ENCODE data around the gene SLC2A3. TPM values are rescaled to one million over a fixed set of nuclear protein-coding genes. Genes with fewer than 3 reads are reported as not detected.
"Not testable (repeated sequence)": the region's sequence is repeated elsewhere in the genome, so short reads cannot be mapped to it uniquely, and the experiment has no call there.

The SLC2A3 gene
- total RNA-seq, 4 donors from 2014 or later: 3.8 to 9.9 (median 4.4) TPM

DNA sequence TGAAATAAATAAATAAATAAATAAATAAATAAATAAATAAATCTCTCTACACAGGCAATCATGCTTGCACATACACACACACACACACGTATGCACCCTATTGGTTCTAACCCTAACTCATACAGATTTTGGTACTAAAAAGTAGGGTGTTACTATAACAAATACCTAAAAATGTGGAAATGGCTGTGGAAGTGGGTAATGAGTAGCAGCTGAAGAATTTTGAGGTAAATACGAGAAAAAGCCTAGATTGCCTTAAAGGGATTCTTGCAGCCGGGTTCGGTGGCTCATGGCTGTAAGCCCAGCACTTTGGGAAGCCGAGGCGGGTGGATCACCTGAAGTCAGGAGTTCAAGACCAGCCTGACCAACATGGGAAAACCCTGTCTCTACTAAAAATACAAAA lies 15.7 kb upstream of the SLC2A3 start:
- Histone ChIP-seq H3K9me3 (no peaks in the 10 kb centered on the region), H3K4me3 (no peak overlapping the region), H3K27ac (no peak overlapping the region), H3K27me3 (no peaks in the 10 kb centered on the region), H3K36me3 (no peaks in the 10 kb centered on the region), H3K4me1 (no peaks in the 10 kb centered on the region)
- intact Hi-C loops (cut with DNase I): no loop called here
- 94 to 96% methylated on average over 6 of the region's 6 CpGs for WGBS, 2 donors
- no peak for DNase-seq
- TF ChIP-seq, protein P1, sequence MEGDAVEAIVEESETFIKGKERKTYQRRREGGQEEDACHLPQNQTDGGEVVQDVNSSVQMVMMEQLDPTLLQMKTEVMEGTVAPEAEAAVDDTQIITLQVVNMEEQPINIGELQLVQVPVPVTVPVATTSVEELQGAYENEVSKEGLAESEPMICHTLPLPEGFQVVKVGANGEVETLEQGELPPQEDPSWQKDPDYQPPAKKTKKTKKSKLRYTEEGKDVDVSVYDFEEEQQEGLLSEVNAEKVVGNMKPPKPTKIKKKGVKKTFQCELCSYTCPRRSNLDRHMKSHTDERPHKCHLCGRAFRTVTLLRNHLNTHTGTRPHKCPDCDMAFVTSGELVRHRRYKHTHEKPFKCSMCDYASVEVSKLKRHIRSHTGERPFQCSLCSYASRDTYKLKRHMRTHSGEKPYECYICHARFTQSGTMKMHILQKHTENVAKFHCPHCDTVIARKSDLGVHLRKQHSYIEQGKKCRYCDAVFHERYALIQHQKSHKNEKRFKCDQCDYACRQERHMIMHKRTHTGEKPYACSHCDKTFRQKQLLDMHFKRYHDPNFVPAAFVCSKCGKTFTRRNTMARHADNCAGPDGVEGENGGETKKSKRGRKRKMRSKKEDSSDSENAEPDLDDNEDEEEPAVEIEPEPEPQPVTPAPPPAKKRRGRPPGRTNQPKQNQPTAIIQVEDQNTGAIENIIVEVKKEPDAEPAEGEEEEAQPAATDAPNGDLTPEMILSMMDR (IDR thresholded peaks at IDR 0.05): no peak
- no peak for TF ChIP-seq POLR2A (IDR thresholded peaks at IDR 0.05)

DNA sequence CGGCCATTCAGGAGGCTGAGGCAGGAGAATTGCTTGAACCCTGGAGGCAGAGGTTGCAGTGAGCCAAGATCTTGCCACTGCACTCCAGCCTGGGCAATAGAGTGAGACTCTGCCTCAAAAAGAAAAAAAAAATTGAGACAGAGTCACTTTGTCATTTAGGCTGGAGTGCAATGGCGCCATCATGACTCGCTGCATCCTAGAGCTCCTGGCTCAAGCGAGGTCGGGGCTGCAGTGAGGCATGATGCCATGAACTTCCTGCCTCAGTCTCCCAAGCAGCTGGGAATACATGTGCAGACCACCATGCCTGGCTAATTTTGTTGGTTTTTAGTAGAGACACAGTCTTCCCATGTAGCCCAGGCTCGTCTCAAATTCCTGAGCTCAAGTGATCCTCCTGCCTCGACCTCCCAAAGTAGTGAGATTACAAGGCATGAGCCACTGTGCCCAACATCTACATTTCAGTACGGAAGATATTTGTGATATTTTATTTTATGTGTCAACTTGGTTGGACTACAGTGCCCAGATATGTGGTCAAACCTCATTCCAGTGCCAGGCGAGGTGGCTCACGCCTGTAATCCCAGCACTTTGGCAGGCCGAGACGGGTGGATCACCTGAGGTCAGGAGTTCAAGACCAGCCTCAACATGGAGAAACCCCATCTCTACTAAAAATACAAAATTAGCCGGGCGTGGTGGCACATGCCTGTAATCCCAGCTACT lies 14.4 kb upstream of the SLC2A3 start:
- DNase-seq; intact Hi-C loops (cut with DNase I); H3K4me3 ChIP-seq; H3K27me3 ChIP-seq; H3K36me3 ChIP-seq; H3K27ac ChIP-seq; H3K9me3 ChIP-seq; H3K4me1 ChIP-seq: not testable (repeated sequence)
- WGBS, 2 donors: 74 to 90% methylated on average over 9 to 12 of the region's 14 CpGs

DNA sequence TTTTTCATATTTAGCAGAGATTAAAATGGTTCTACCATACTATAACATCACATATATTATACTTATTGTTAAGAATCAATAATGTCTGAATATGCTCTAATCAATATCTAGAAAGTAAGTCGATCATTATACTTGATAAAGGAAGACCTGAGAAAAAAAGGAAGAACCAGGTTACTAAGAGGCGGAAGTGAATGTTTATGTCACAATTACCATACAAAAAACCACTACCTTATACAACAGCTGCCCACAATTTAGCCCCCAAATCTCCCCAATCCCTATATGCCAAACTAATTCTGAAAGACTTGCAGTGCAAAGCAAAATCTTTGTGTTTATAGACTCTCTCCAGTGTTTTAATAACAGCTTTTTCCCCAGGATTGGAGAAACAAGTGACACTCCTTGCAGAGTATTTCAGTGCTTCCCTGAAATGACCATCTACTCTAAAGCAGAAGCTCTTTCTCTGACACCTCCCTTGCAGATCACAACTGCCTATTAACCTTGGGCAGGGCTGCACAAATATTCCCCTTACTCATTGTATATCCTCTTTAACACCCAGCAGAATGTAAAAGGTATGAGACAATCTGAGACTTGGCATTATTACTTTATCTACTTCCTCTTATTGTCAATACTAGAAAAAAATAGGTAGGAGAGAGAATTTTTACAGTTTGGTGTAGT lies 12.7 kb upstream of the SLC2A3 start:
- Histone ChIP-seq H3K36me3 (no peaks in the 10 kb centered on the region), H3K27ac (no peak overlapping the region), H3K4me1 (no peaks in the 10 kb centered on the region), H3K9me3 (no peaks in the 10 kb centered on the region), H3K4me3 (no peak overlapping the region), H3K27me3 (no peaks in the 10 kb centered on the region)
- TF ChIP-seq, protein P1 (IDR thresholded peaks at IDR 0.05): no peak
- no peak for TF ChIP-seq POLR2A (IDR thresholded peaks at IDR 0.05)
- DNase-seq: no peak
- intact Hi-C loops (cut with DNase I): no loop called here
- 53 to 63% methylated on average over 2 of the region's 2 CpGs for WGBS, 2 donors

DNA sequence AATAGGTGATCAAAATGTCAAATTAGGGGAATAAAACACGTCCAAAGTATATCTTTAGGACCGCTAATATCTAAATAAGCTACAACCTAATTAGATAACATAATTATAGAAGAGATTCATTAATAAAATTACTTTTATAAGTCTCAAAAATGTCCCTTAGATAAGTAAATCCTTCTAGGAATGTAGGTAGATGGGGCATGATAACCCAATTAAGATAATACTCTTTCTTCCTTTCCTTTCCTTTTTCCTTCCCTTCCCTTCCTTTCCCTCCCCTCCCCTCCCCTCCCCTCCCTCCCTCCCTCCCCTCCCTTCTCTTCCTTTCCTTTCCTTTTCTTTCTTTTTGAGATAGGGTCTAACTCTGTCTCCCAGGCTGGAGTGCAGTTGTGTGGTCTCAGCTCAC lies 11.0 kb upstream of the SLC2A3 start:
- no peak for DNase-seq
- H3K4me3 ChIP-seq: no peak overlapping the region
- 74 to 81% methylated on average over 2 of the region's 2 CpGs for WGBS, 2 donors
- H3K4me1 ChIP-seq: no peaks in the 10 kb centered on the region
- no peaks in the 10 kb centered on the region for H3K9me3 ChIP-seq
- H3K36me3 ChIP-seq: no peaks in the 10 kb centered on the region
- no peaks in the 10 kb centered on the region for H3K27me3 ChIP-seq
- H3K27ac ChIP-seq: no peak overlapping the region
- intact Hi-C loops (cut with DNase I): no loop called here
- TF ChIP-seq, protein P1 (IDR thresholded peaks at IDR 0.05): no peak
- no peak for TF ChIP-seq POLR2A (IDR thresholded peaks at IDR 0.05)

DNA sequence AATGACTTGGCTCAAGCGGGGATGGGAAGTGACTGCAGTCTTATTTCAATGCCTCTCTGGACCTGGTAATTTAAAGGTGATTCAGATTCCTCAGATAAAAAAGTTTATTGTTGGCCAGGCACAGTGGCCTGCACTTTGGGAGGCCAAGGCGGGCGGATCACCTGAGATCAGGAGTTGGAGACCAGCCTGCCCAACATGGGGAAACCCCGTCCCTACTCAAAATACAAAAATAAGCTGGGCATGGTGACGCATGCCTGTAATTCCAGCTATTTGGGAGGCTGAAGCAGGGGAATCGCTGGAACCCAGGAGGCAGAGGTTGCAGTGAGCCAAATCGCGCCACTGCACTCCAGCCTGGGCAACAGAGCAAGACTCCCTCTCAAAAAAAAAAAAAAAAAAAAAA lies 8.8 kb upstream of the SLC2A3 start:
- H3K4me3 ChIP-seq; H3K9me3 ChIP-seq; H3K36me3 ChIP-seq; intact Hi-C loops (cut with DNase I); H3K4me1 ChIP-seq; DNase-seq; H3K27ac ChIP-seq; H3K27me3 ChIP-seq: not testable (repeated sequence)
- WGBS, 2 donors: 85 to 89% methylated on average over 5 of the region's 8 CpGs

DNA sequence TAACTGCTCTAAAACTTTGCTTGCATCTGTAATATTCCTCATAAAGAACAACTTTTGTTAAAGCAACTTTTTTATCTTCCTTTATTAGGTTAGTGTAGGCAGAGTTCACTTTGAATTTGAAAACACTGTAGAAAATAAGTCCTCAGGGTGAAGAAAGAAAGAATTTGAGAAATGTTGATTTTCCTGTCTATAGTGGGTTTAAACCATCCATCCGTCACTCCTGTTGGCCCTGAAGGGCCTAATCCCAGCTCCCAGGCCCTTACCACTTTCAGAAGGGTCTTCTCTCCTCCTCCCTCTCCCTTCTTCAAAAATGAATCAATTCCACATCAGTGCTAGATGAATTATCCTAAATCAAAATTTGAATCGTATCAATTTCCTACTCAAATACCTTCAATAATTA lies 4.9 kb upstream of the SLC2A3 start:
- TF ChIP-seq, protein P1 (IDR thresholded peaks at IDR 0.05): no peak
- TF ChIP-seq POLR2A (IDR thresholded peaks at IDR 0.05): no peak
- Histone ChIP-seq H3K36me3 (no peaks in the 10 kb centered on the region), H3K27ac (no peak overlapping the region), H3K4me1 (peaks cover 0 to 4% (median 0%) of the 10 kb centered on the region in 3 donors), H3K4me3 (no peak overlapping the region), H3K27me3 (no peaks in the 10 kb centered on the region), H3K9me3 (no peaks in the 10 kb centered on the region)
- WGBS, 2 donors: 74 to 92% methylated on average over 2 of the region's 2 CpGs
- DNase-seq: no peak
- intact Hi-C loops (cut with DNase I): no loop called here

Measured in esophagus squamous epithelium (tissue), 5 donors.